H1 (cell line): ENCODE measurements around the gene HOXA13. TPM values are rescaled to one million over a fixed set of nuclear protein-coding genes. Genes with fewer than 3 reads are reported as not detected.

ENCODE experiments used
- CTCF ChIA-PET: fragments of 300-600 bp; sonication (Branson Sonifier 250); formaldehyde crosslinking; loops from one replicate; lab custom pipeline; 2021; ENCODE audit not compliant: partially characterized antibody; lab: Charles Lee
- POLR2A ChIA-PET: fragments of 300-600 bp; sonication (Branson Sonifier 250); formaldehyde crosslinking; loops from one replicate; lab custom pipeline; 2021; ENCODE audit warnings: inconsistent platforms; ENCODE audit not compliant: partially characterized antibody; lab: Charles Lee
- DNase-seq, 2 experiments: peaks; one replicate each; pipeline versions ENCODE4 v3.0.0 to v3.0.0-alpha.2; 2010 to 2022; ENCODE audit warnings: low spot score in 2 of 2, low read depth in 1 of 2, mixed read lengths in 1 of 2
- FAIRE-seq: peaks from 2 replicates; lab custom pipeline; 2011; peaks lifted over from hg19 to GRCh38; lab: Jason Lieb, UNC
- H2AFZ ChIP-seq: 2 replicates; pipeline ENCODE4 v1.8.1; 2012; ENCODE audit warnings: low read length, inconsistent platforms
- H2AK5ac ChIP-seq: 2 replicates; pipeline ENCODE4 v1.6.1; 2013; ENCODE audit warnings: low read depth, low read length
- H2BK120ac ChIP-seq: replicated peaks from 2 replicates; pipeline ENCODE3; 2013; ENCODE audit warnings: low read depth, low read length, inconsistent platforms
- H2BK12ac ChIP-seq: 2 replicates; pipeline ENCODE4 v1.6.1; 2013; ENCODE audit warnings: low read depth, low read length
- H2BK15ac ChIP-seq: 2 replicates; pipeline ENCODE4 v1.6.1; 2013; ENCODE audit warnings: low read length
- H2BK20ac ChIP-seq: 2 replicates; pipeline ENCODE4 v1.6.1; 2013; ENCODE audit warnings: low read length
- H2BK5ac ChIP-seq: 2 replicates; pipeline ENCODE4 v1.6.1; 2013; ENCODE audit warnings: low read depth, low read length
- H3K14ac ChIP-seq: 2 replicates; pipeline ENCODE4 v1.6.1; 2013; ENCODE audit warnings: inconsistent platforms; ENCODE audit not compliant: insufficient read length
- H3K18ac ChIP-seq: 2 replicates; pipeline ENCODE4 v1.6.1; 2013; ENCODE audit warnings: low read length; ENCODE audit errors: extremely low read depth
- H3K23ac ChIP-seq: 2 replicates; pipeline ENCODE4 v1.6.1; 2013; ENCODE audit warnings: inconsistent platforms; ENCODE audit not compliant: insufficient read length
- H3K23me2 ChIP-seq: 2 replicates; pipeline ENCODE4 v1.6.1; 2013; ENCODE audit warnings: low read depth, low read length
- H3K27ac ChIP-seq: 2 replicates; pipeline ENCODE4 v1.6.1; 2011; ENCODE audit warnings: low read depth, low read length, inconsistent platforms
- H3K27me3 ChIP-seq, 4 experiments: replicated peaks in 1 of 4; 1 replicate in 1 of 4; 2 replicates in 3 of 4; pipeline versions ENCODE4 v1.6.1 to v1.8.1; 2011 to 2013; ENCODE audit warnings: low read length in 3 of 4, mild to moderate bottlenecking in 3 of 4, inconsistent platforms in 2 of 4, mixed read lengths in 2 of 4, moderate library complexity in 1 of 4; ENCODE audit not compliant: control insufficient read depth in 3 of 4, insufficient read depth in 3 of 4; ENCODE audit errors: extremely low read depth in 1 of 4
- H3K36me3 ChIP-seq, 4 experiments: 2 replicates each; pipeline versions ENCODE4 v1.6.1 to v1.8.1; 2011 to 2013; ENCODE audit warnings: mild to moderate bottlenecking in 4 of 4, low read length in 3 of 4, moderate library complexity in 2 of 4, control low read depth in 1 of 4, inconsistent platforms in 1 of 4; ENCODE audit not compliant: insufficient read depth in 4 of 4, control insufficient read depth in 2 of 4
- H3K4ac ChIP-seq: replicated peaks from 2 replicates; pipeline ENCODE3; 2013; ENCODE audit warnings: low read length, low read depth, mixed read lengths, inconsistent platforms; ENCODE audit not compliant: insufficient read length
- H3K4me1 ChIP-seq, 4 experiments: replicated peaks in 1 of 4; 1 replicate in 1 of 4; 2 replicates in 3 of 4; pipeline versions ENCODE4 v1.6.1 to v1.8.1; 2011 to 2013; ENCODE audit warnings: low read length in 3 of 4, inconsistent platforms in 2 of 4, mixed read lengths in 1 of 4; ENCODE audit not compliant: insufficient read depth in 4 of 4, control insufficient read depth in 3 of 4
- H3K4me2 ChIP-seq, 2 experiments: 2 replicates each; pipeline versions ENCODE4 v1.6.1 to v1.8.1; 2011 to 2013; ENCODE audit warnings: low read depth in 2 of 2, low read length in 2 of 2, control low read depth in 1 of 2, inconsistent platforms in 1 of 2, mild to moderate bottlenecking in 1 of 2; ENCODE audit not compliant: insufficient read depth in 1 of 2
- H3K4me3 ChIP-seq, 4 experiments: fragments of 200-600, 300-600 bp in 1 of 4; sonication (generic), shearing (Covaris generic), sonication (Bioruptor Twin) in 1 of 4; 2 replicates each; pipeline versions ENCODE4 v1.5.1 to v1.8.1; 2011 to 2016; ENCODE audit warnings: low read length in 4 of 4, low read depth in 3 of 4, control low read depth in 2 of 4, inconsistent platforms in 2 of 4, mild to moderate bottlenecking in 2 of 4, mixed read lengths in 1 of 4, moderate library complexity in 1 of 4; ENCODE audit not compliant: insufficient read depth in 2 of 4; ENCODE audit errors: extremely low read depth in 1 of 4
- H3K56ac ChIP-seq: replicated peaks from 2 replicates; pipeline ENCODE3; 2013; ENCODE audit warnings: low read depth, mild to moderate bottlenecking, mixed read lengths, low read length, inconsistent platforms; ENCODE audit not compliant: insufficient read length
- H3K79me1 ChIP-seq: 2 replicates; pipeline ENCODE4 v1.6.1; 2013; ENCODE audit warnings: low read depth, low read length, control low read depth
- H3K79me2 ChIP-seq, 2 experiments: 2 replicates each; pipeline versions ENCODE4 v1.6.1 to v1.8.1; 2012 to 2013; ENCODE audit warnings: low read length in 2 of 2, mild to moderate bottlenecking in 2 of 2, inconsistent platforms in 1 of 2; ENCODE audit not compliant: insufficient read depth in 2 of 2, control insufficient read depth in 1 of 2
- H3K9ac ChIP-seq, 4 experiments: replicated peaks in 1 of 4; 1 replicate in 1 of 4; 2 replicates in 3 of 4; pipeline versions ENCODE4 v1.6.1 to v1.8.1; 2011 to 2013; ENCODE audit warnings: low read depth in 3 of 4, low read length in 3 of 4, control low read depth in 2 of 4, mild to moderate bottlenecking in 2 of 4, moderate library complexity in 2 of 4, inconsistent platforms in 1 of 4; ENCODE audit errors: extremely low read depth in 1 of 4
- H3K9me3 ChIP-seq, 2 experiments: 2 replicates each; pipeline versions ENCODE4 v1.6.1 to v1.8.1; 2012 to 2013; ENCODE audit warnings: mild to moderate bottlenecking in 2 of 2, moderate library complexity in 2 of 2, control low read depth in 1 of 2, inconsistent platforms in 1 of 2, low read depth in 1 of 2, low read length in 1 of 2, mixed read lengths in 1 of 2; ENCODE audit not compliant: insufficient read depth in 2 of 2
- H4K20me1 ChIP-seq, 2 experiments: replicated peaks in 1 of 2; 2 replicates each; pipeline versions ENCODE3 to v1.8.1; 2011 to 2013; ENCODE audit warnings: inconsistent platforms in 2 of 2, low read length in 2 of 2, mild to moderate bottlenecking in 1 of 2; ENCODE audit not compliant: insufficient read depth in 2 of 2, control insufficient read depth in 1 of 2
- H4K5ac ChIP-seq: 2 replicates; pipeline ENCODE4 v1.6.1; 2013; ENCODE audit warnings: low read length, low read depth, mixed read lengths, inconsistent platforms; ENCODE audit not compliant: insufficient read length
- H4K8ac ChIP-seq: 2 replicates; pipeline ENCODE4 v1.8.0; 2013; ENCODE audit warnings: mild to moderate bottlenecking, moderate library complexity, low read length, inconsistent platforms; ENCODE audit not compliant: insufficient read depth; ENCODE audit errors: extremely low read depth
- H4K91ac ChIP-seq: replicated peaks from 2 replicates; pipeline ENCODE3; 2013; ENCODE audit warnings: low read length, mixed read lengths, inconsistent platforms; ENCODE audit not compliant: insufficient read length
- ASH2L ChIP-seq: fragments of 200-600, 300-600 bp; sonication (generic); IDR thresholded peaks from one replicate; pipeline ENCODE4 v1.7.1; 2017; ENCODE audit warnings: low read length
- BACH1 ChIP-seq: IDR thresholded peaks from 2 replicates; pipeline ENCODE4 v1.6.1; 2012; ENCODE audit warnings: low read length, improper control_type of control experiment
- BCL11A ChIP-seq, 2 experiments: IDR thresholded peaks; one replicate each; pipeline ENCODE4 v1.6.1; 2011; ENCODE audit warnings: low read depth in 2 of 2, low read length in 2 of 2, mild to moderate bottlenecking in 2 of 2
- CHD2 ChIP-seq: IDR thresholded peaks from 2 replicates; pipeline ENCODE4 v1.6.1; 2012; ENCODE audit warnings: low read length, improper control_type of control experiment
- E2F6 ChIP-seq: IDR thresholded peaks from 2 replicates; pipeline ENCODE4 v1.6.1; 2012; ENCODE audit warnings: inconsistent platforms
- GABPA ChIP-seq: IDR thresholded peaks from 2 replicates; pipeline ENCODE4 v1.6.1; 2011; ENCODE audit warnings: mild to moderate bottlenecking, low read length, moderate library complexity, borderline replicate concordance; ENCODE audit not compliant: insufficient read depth
- MAFK ChIP-seq: IDR thresholded peaks from 2 replicates; pipeline ENCODE4 v1.6.1; 2012; ENCODE audit warnings: low read depth, mild to moderate bottlenecking, improper control_type of control experiment, low read length
- POLR2AphosphoS5 ChIP-seq: IDR thresholded peaks from 2 replicates; pipeline ENCODE4 v1.6.1; 2011; ENCODE audit warnings: low read depth, low read length
- RFX5 ChIP-seq: IDR thresholded peaks from 2 replicates; pipeline ENCODE4 v1.6.1; 2011; ENCODE audit warnings: low read depth, low read length, improper control_type of control experiment, borderline replicate concordance
- RNF2 ChIP-seq: fragments of 200-900, 300-1000 bp; sonication (generic); IDR thresholded peaks from 2 replicates; pipeline ENCODE4 v1.7.1; 2016; ENCODE audit warnings: borderline replicate concordance, low read depth, mild to moderate bottlenecking, antibody characterized with exemption, low read length; ENCODE audit not compliant: poor library complexity, severe bottlenecking; ENCODE audit errors: missing control alignments
- SIX5 ChIP-seq: IDR thresholded peaks from 2 replicates; pipeline ENCODE4 v1.6.1; 2011; ENCODE audit warnings: mild to moderate bottlenecking, low read depth, low read length
- TAF7 ChIP-seq: optimal IDR thresholded peaks from 2 replicates; pipeline ENCODE3; 2011; ENCODE audit warnings: low read depth, mild to moderate bottlenecking, inconsistent platforms, low read length, moderate library complexity, borderline replicate concordance
- TEAD4 ChIP-seq: IDR thresholded peaks from 2 replicates; pipeline ENCODE4 v1.6.1; 2012; ENCODE audit warnings: low read depth, low read length, inconsistent platforms, mixed read lengths
- WGBS, 2 experiments: shearing (Covaris generic) in 1 of 2; methylation state at CpG; one replicate each; pipeline versions ENCODE4 v1.1.6 to v1.1.7; 2013 to 2015; ENCODE audit warnings: low lambda C conversion rate in 2 of 2, mixed read lengths in 2 of 2, inconsistent platforms in 1 of 2, low coverage in 1 of 2, missing lambda C conversion rate in 1 of 2; ENCODE audit not compliant: insufficient replicate concordance in 2 of 2, insufficient coverage in 1 of 2, insufficient read length in 1 of 2; ENCODE audit errors: extremely low coverage in 1 of 2, missing lambda C conversion rate in 1 of 2; 5-methylcytosine and 5-hydroxymethylcytosine counted together
- polyA plus RNA-seq, 7 experiments: library from polyadenylated mRNA; depleted of rRNA in 3 of 7; stranded (reverse) in 5 of 7; unstranded in 2 of 7; fragments of >200 nt in 5 of 7; fragments of 200-250 nt in 2 of 7; gene quantifications; 1 replicate in 5 of 7; 2 replicates in 1 of 7; 4 replicates in 1 of 7; pipeline versions ENCODE4 v1.2.1 to v1.2.3, GENCODE V29; 2011 to 2013; ENCODE audit warnings: missing spikeins in 2 of 7, mixed read lengths in 2 of 7
- total RNA-seq: library from RNA; stranded (reverse); fragmentation: NEBNext Ultra II Directional; extraction: Animal tissue kit (Norgen Biotek cat#: 25700); gene quantifications from 2 replicates; pipeline ENCODE4 v1.2.1, GENCODE V29; 2021

The HOXA13 gene
- total and polyA plus RNA-seq, 2 of the 8 experiments (the other 6 are each of a cell fraction or from before 2014, with no cell fraction given), result not detected

- Histone ChIP-seq H2BK20ac (no peak overlapping the region), H2BK120ac (no peak overlapping the region), H3K9ac (no peak overlapping the region), H3K23me2 (no peaks in the 10 kb centered on the region; the same call in 1 of the 2 replicates), H3K14ac (no peak overlapping the region), H3K79me2 (no peaks in the 10 kb centered on the region), H2AK5ac (no peak overlapping the region), H4K20me1 (peaks cover 11 to 26% of the 10 kb centered on the region in 2 experiments), H4K8ac (no peak overlapping the region), H2AFZ (no peak overlapping the region), H3K27ac (no peak overlapping the region), H3K27me3 (peaks cover 86 to 96% (median 94%) of the 10 kb centered on the region in 4 experiments), H3K4me1 (peaks cover 11 to 20% (median 13%) of the 10 kb centered on the region in 4 experiments), H3K36me3 (peaks cover 0 to 4% (median 0%) of the 10 kb centered on the region in 4 experiments; a peak in 1 of 8 replicates), H3K56ac (no peak overlapping the region), H2BK15ac (no peak overlapping the region), H3K18ac (no peak overlapping the region), H4K5ac (no peak overlapping the region), H2BK5ac (no peak overlapping the region), H3K79me1 (no peaks in the 10 kb centered on the region), H4K91ac (no peak overlapping the region), H3K9me3 (no peaks in the 10 kb centered on the region), H3K23ac (no peak overlapping the region), H3K4me3 (no peak overlapping the region), H3K4me2 (no peak overlapping the region; a peak in 1 of 4 replicates), H3K4ac (no peak overlapping the region), H2BK12ac (no peak overlapping the region)
- FAIRE-seq (no peak), DNase-seq (no peak)
- POLR2A ChIA-PET, result no interaction called here
- CTCF ChIA-PET, result interaction anchor here (0.7 to 1.9 kb wide), 4 partner anchors 12 to 112 kb away, joined by 3 to 10 read pairs (median 4); no protein-coding TSS in a partner anchor
- 83% methylated on average over 2 of the region's 2 CpGs; no CpG with 5 or more reads in 1 of the 2 experiments for whole genome bisulfite sequencing, 2 experiments
- no peak for TF ChIP-seq E2F6
- TF ChIP-seq TEAD4, result no peak
- no peak for TF ChIP-seq TAF7
- TF ChIP-seq GABPA, result no peak
- no peak for TF ChIP-seq CHD2
- TF ChIP-seq POLR2AphosphoS5, result no peak
- TF ChIP-seq ASH2L, result no peak
- TF ChIP-seq MAFK, result no peak
- no peak for TF ChIP-seq SIX5
- TF ChIP-seq RNF2, result no peak
- no peak for TF ChIP-seq BCL11A (IDR thresholded peaks at IDR 0.05; ENCODE audit: low read depth in 2 of 2, low read length in 2 of 2)
- no peak for TF ChIP-seq RFX5
- no peak for TF ChIP-seq BACH1
Observed at GRCh38 chr7:27215356-27215755, 15.5 kb upstream of the HOXA13 start.
